Mammary microvascular endothelial cell (primary cell): ENCODE measurements around the gene PDCD4. TPM values are rescaled to one million over a fixed set of nuclear protein-coding genes. Genes with fewer than 3 reads are reported as not detected.

ENCODE experiments used
- total RNA-seq: library from RNA; depleted of rRNA; stranded (reverse); fragments of >200 nt; gene quantifications from 2 replicates; pipeline ENCODE4 v1.2.3, GENCODE V29; 2015

Gene PDCD4
- total RNA-seq: 15.5 and 28.6 TPM in 2 replicates

DNA sequence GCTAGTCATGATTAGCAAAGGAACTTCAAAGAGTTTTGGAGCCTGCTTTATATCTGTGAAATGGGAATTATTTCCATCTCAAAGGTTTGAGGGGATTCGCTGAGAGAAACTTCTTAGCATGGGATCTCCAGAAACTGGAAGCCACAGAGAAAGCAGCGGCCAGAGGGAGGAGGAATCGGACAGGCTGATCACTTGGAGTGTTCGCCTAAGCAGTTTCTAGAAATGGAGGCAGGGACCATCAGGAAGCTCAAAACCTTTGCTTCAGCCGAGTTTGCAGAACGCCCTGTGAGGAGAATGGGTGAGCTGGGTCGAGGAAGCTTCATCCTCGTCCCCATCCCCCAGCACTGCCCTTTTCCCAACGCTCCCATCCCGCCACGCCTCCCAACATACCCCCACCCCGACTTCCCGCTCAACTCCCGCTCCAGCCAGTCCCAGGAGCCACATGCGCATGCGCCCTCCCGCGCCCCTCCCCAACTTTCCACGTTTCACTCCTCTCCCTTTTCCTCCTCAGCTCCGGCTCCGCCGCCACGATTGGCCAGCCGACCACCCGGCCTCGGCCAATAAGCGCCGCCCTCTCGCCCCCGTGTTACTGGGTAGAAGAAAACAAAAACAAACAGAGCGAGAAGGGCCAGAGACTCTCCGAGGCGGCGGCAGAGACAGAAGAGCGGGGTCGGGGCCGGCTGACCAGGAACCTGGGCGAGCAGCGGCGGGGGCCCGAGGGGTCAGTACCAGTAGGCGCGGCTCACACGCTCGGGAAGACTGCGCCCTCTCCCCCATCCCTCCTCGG, at the start of gene PDCD4:
Gene PDCD4 (plus strand): TSS at position 631 of the 787 bp plus-strand sequence. CDS start 4,100 bp downstream, outside the sequence.

DNA sequence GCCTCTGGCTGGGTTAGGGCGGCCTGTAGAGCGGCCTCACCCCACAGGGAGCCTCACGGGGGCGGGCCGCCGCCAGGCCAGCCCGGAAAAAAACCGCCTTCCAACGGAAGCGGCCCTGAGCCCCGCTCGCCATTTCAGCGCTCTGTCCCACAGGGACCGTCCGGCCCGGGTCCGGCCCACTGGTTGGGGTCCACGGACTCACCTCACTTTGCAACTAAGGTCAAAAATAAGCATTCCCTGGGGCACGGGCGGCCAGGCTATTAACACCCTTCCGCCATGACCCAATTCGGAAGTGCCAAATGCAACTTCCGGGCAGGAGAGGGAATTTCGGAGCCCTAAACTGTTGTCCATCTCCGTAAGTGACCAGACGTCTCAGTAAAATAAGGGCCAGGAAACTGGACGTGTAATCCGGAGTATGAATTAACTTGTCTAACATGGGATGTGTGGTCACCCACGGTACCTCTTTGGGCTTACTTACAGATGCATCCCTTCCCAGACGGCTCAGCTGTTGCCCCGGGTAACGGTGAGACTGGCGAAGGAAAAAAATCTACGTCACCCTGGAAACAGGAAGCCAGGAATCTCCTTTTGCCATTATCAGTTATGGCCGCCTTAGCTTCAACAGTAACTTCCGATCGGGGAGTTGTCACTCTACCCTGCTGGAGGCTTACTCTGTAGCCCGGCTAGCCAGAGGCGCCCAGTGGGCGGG, 47.1 kb downstream of the PDCD4 start, which contains the start of gene BBIP1:
Gene BBIP1 (minus strand): TSS at position 538 of the 706 bp plus-strand sequence. CDS start 1,023 bp downstream, outside the sequence.

DNA sequence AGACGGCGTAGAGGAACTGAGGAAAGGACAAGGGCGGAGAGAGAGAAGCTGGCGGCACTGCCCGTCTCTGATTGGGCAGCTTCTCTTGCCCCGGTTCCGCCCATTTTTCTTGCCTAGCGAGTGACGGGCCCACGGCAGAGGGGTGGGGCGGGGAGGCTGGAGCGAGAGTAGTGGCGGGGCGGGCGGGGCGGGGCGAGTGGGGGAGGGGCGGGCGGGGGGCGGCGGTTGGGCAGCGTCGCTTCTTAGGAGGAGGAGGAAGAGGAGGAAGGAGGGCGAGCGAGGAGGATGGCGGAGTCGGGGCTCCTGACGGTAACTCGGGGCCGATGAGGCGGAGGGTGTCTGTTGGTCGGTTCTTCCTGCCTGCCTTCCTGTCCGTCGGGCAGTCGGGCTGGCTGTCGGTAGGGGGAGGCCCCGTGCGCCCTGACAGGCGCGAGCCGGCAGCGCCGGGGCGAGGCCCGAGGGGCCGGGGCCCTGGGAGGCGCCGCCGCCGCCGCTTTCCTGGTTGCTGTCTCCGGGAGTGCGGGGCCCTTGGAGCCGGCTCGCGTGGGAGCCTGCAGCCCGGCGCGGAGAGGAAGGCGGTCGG, 47.7 kb downstream of the PDCD4 start, which contains the start of gene SHOC2:
Gene SHOC2 (plus strand): TSS at position 256 of the 583 bp plus-strand sequence. CDS start 44,755 bp downstream, outside the sequence.

Other genes starting within 250 kb of the PDCD4 start
- 0.13 and 0.15 TPM in 2 replicates for gene RBM20, start 227.6 kb upstream of the PDCD4 start, total RNA-seq
- gene BBIP1, start 47.3 kb downstream of the PDCD4 start, total RNA-seq: 23.7 and 30.8 TPM in 2 replicates
- gene SHOC2, start 47.7 kb downstream of the PDCD4 start, total RNA-seq: 19.3 and 21.5 TPM in 2 replicates
- gene ADRA2A, start 205.1 kb downstream of the PDCD4 start, total RNA-seq: under 0.01 TPM in 1 of 2 replicates, not detected in the other